ENCODE data around the gene TMCO1.
A peak's percentile ranks its signal among the peaks of the same experiment; 100 is the strongest.

- peak; percentile 58 for TF ChIP-seq CTCF (conservative IDR thresholded peaks at IDR 0.05; ENCODE audit: low read depth, low read length)
- TF ChIP-seq EZH2 (IDR thresholded peaks at IDR 0.05; ENCODE audit: borderline replicate concordance, low read depth, low read length, poor library complexity, severe bottlenecking) = no peak
Observed at GRCh38 chr1:165686121-165686970, 82.3 kb downstream of the TMCO1 start.

All from A673 (cell line).